Measurements from ENCODE around the gene DHRS7C. TPM values are rescaled to one million over a fixed set of nuclear protein-coding genes. Genes with fewer than 3 reads are reported as not detected.

DHRS7C gene, protein sequence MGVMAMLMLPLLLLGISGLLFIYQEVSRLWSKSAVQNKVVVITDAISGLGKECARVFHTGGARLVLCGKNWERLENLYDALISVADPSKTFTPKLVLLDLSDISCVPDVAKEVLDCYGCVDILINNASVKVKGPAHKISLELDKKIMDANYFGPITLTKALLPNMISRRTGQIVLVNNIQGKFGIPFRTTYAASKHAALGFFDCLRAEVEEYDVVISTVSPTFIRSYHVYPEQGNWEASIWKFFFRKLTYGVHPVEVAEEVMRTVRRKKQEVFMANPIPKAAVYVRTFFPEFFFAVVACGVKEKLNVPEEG
- not detected for total RNA-seq

DNA sequence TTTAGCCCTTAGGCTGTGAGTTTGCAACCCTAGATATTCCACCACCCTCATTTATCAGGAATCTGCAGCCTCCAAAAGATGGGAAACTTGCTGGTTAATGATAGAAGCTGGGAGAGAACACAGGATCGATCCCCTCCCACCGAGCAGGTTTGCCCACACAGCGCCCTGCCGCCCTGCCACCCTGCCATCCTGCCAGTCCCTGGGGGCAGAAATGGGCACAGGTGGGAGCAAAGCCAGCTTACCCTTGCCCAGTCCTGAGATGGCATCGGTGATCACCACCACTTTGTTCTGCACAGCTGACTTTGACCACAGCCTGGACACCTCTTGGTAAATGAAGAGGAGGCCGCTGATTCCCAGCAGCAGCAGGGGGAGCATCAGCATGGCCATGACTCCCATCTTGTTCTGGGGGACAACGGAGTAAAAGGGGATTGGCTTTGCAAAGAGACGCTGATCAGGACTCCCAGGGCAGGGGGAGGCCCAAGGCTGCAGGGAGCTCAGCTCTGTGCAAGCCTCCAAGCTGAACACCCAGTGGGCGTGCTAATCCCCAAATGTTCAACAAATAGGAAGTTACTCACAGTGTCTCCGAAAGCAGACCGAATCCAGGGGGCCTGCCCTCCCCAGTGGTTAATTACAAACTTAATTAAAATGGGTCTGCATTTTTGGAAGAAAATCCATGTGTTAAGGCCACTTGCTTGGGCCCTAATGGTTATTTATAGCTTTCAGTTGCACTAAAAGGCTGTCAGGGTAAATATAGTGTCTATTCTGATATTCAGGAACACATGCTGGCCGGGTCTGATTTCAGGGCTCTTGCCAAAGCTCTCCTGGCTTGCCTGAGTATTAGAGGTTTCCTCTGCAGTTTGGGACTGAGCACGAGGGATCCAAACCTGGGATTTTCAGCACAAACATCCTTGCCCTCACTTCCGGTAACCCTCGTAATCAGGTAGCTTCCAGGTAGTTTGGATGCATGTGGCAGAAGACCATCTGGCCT is at the start of gene DHRS7C:
Gene DHRS7C (minus strand): TSS at position 704 of the 988 bp plus-strand sequence. CDS start 308 bp downstream, at position 396.
- no peak for ATAC-seq
- Mint-ChIP-seq H3K27ac (no peak within 1 kb of the TSS), H3K9me3 (ENCODE audit: low read depth) (no peaks in the 10 kb centered on the region), H3K4me3 (no peak within 1 kb of the TSS), H3K4me1 (no peaks in the 10 kb centered on the region), H3K27me3 (no peaks in the 10 kb centered on the region), H3K36me3 (no peaks in the 10 kb centered on the region)
- DNase-seq = no peak
- CTCF ChIA-PET = interaction anchor here (0.6 to 1.2 kb wide), 2 partner anchors 23 to 814 kb away, joined by 3 read pairs; no protein-coding TSS in a partner anchor

DNA sequence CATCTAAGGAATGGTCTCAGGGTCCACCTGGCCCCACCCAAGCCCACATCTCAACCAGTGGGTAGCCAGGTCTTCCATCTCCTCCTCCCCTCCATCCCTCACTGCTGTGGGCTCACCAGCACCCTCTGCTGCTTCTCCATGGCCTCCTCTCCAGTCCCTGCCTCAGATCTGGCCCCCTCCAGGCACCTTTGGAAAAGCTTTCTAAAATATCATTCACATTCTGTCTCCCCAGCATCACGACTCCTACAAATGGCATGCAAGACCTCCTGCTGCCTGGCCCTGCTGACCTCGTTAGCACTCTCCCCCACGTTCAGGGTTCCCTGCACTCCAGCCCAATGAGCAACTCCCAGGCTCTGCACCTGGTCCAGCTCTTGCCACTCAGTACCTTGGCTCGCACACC is 48.0 kb upstream of the DHRS7C start:
- H3K4me1 Mint-ChIP-seq = no peaks in the 10 kb centered on the region
- no peaks in the 10 kb centered on the region for H3K36me3 Mint-ChIP-seq
- H3K4me3 Mint-ChIP-seq = no peak overlapping the region
- DNase-seq (no peak), ATAC-seq (no peak)
- no peak overlapping the region for H3K27ac Mint-ChIP-seq
- CTCF ChIA-PET = no interaction called here
- H3K9me3 Mint-ChIP-seq (ENCODE audit: low read depth) = no peaks in the 10 kb centered on the region
- no peaks in the 10 kb centered on the region for H3K27me3 Mint-ChIP-seq

DNA sequence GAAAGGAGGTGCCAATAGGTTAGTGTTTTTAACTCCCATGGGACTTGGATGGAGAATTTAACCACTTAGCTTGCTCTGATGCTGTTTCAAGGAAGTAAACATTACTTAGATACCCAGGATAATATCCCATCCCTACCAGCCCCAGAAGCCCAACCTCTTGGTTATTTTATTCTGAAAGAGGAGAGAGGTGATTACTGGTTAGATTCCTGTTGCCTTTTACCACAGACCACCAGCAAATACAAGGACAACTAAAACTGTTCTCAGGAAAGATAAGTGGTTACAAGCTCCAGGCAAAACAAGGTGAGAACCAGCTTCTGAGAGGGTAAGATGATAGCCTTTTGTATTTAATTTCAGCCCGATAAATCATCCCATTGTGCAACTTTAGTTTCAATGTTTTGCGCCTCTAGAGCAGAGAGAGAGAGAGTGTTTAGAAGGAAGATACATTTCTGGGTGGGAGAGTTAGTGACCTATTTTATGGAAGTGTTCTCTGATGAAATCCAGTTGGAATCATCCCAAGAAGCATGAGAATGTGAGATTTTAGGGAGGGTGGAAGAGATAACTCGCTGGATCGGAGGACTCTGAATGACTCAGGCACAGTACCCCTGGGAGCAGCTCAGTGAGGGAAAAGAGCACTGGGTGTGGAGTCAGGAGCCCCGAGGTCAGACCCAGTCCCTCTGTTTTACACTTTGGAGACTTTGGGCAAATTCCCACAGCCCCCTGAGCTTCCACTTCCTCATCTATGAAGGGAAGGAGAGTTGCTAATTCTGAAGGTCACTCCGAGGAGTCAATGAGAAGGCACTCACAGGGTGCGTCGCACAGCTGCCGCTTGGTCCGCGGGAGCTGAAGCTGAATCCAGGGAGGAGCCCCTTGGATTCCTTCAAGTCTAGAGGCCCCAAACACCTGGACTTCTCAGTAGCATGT is 46.4 kb upstream of the DHRS7C start:
- no peak for DNase-seq
- H3K4me1 Mint-ChIP-seq = no peaks in the 10 kb centered on the region
- no peak overlapping the region for H3K27ac Mint-ChIP-seq
- no peaks in the 10 kb centered on the region for H3K9me3 Mint-ChIP-seq (ENCODE audit: low read depth)
- H3K36me3 Mint-ChIP-seq = no peaks in the 10 kb centered on the region
- no peak overlapping the region for H3K4me3 Mint-ChIP-seq
- no peak for ATAC-seq
- H3K27me3 Mint-ChIP-seq = no peaks in the 10 kb centered on the region
- CTCF ChIA-PET = no interaction called here

DNA sequence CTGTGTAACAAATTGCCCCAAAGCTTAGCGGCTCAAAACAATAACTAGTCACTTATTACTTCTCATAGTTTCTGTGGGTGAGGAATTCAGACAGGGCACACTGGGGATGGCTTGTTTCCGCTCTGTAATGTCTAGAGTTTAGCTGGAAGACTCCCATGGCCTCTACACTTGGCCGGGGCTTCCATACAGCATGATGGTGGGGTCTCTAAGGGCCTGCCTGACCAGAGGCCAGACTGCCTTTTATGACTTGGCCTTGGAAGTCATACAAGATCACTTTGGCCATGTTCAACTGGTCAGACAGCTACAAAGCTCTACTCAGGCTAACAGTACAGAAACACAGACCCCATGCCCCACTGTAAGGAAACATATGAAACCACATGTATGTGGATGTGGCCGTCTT is 42.5 kb upstream of the DHRS7C start:
- ATAC-seq (no peak), DNase-seq (no peak)
- Mint-ChIP-seq H3K27ac (no peak overlapping the region), H3K9me3 (ENCODE audit: low read depth) (no peaks in the 10 kb centered on the region), H3K4me1 (no peaks in the 10 kb centered on the region), H3K36me3 (no peaks in the 10 kb centered on the region), H3K4me3 (no peak overlapping the region), H3K27me3 (peaks cover 3% of the 10 kb centered on the region)
- CTCF ChIA-PET = no interaction called here

DNA sequence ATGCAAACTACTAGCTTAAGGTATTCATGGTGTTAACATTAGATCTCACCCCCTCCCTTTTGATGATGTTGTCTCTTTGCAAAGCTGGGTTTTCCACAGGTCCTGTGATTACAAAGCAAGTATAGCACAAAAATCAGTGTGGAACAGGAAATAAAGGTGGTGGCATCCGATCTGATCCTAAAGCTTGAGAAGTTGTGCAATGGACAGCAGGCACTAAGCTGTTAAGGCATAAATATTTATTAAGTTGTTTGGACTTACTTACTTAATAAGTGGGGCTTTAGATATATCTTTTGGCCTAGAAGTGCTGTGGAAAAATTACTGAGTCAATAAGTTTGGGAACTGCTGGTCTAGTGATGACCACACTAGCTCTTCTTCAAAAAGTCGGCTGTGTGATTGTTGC is 39.3 kb upstream of the DHRS7C start:
- Mint-ChIP-seq H3K27ac (no peak overlapping the region), H3K27me3 (peaks cover 3% of the 10 kb centered on the region), H3K36me3 (no peaks in the 10 kb centered on the region), H3K4me1 (no peaks in the 10 kb centered on the region), H3K9me3 (ENCODE audit: low read depth) (no peaks in the 10 kb centered on the region), H3K4me3 (no peak overlapping the region)
- CTCF ChIA-PET = no interaction called here
- DNase-seq = no peak
- ATAC-seq = no peak

DNA sequence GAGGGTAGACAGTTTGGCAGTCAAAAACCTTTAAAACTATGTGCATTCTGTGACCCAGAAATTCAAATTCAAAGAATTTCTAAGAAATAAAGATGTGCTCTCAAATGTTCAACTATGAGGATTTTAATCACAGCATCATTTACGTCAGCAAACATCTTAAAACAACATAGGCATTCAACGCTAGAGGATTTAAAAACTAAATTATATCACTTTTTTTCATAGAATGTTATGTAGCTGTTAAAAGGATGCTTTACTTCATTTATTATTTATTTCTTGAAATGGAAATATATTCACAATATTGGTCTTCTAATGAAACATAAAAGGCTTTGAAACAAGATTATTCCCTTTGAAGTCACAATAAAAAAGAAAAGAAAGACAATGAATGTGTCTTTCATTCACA is 38.0 kb upstream of the DHRS7C start:
- CTCF ChIA-PET = no interaction called here
- ATAC-seq (no peak), DNase-seq (no peak)
- no peaks in the 10 kb centered on the region for H3K36me3 Mint-ChIP-seq
- H3K27me3 Mint-ChIP-seq = peaks cover 3% of the 10 kb centered on the region
- no peaks in the 10 kb centered on the region for H3K4me1 Mint-ChIP-seq
- no peak overlapping the region for H3K4me3 Mint-ChIP-seq
- H3K9me3 Mint-ChIP-seq (ENCODE audit: low read depth) = no peaks in the 10 kb centered on the region
- H3K27ac Mint-ChIP-seq = no peak overlapping the region

DNA sequence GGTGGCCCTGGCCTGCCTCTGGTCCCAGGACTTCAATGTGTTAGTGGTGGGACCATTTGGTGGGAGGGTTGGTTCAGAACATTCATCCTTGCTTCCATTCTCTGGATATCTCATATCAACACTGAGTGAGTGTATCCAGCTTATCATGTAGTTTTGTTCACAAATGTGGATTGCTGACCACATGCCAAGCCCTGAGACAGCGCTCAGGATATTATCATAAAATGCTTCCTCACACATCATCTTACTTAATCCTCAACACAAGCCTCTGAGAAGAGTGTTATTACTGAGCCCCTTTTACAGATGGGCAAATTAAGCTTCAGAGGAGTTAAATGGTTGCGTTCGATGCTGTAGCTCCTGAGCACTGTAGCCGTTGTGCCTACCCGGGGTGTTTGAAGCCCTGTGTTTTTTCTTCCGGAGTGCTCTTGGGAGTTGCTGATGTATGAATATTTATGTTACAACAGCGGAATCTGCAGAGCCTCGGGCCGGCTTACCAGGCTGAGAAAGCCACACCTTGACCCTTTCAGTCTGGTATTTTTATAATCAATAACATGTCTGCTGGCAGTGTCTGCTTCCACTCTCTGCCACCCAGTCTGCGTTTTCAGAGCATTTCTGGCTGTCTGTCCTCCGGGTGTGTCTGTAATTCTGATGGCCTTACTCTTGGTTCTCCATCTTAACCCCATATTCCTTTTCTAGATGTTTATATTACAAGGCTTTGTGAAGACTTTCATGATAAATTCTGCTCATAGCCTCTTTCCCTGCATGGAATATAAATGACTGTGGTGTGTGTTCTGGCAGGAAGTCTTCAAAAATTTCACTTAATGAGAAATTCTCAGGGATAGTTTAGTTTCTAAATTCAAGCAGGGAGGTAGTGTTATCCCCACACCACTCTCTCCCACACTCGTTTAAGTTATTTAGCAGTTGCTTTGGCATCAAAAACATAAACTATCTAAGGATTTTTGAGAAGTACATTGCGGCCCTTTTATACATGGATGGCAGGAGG is 37.2 kb upstream of the DHRS7C start:
- H3K4me1 Mint-ChIP-seq = no peaks in the 10 kb centered on the region
- H3K9me3 Mint-ChIP-seq (ENCODE audit: low read depth) = no peaks in the 10 kb centered on the region
- DNase-seq = no peak
- ATAC-seq = no peak
- peaks cover 3% of the 10 kb centered on the region for H3K27me3 Mint-ChIP-seq
- no peak overlapping the region for H3K27ac Mint-ChIP-seq
- CTCF ChIA-PET = no interaction called here
- H3K36me3 Mint-ChIP-seq = no peaks in the 10 kb centered on the region
- H3K4me3 Mint-ChIP-seq = no peak overlapping the region

DNA sequence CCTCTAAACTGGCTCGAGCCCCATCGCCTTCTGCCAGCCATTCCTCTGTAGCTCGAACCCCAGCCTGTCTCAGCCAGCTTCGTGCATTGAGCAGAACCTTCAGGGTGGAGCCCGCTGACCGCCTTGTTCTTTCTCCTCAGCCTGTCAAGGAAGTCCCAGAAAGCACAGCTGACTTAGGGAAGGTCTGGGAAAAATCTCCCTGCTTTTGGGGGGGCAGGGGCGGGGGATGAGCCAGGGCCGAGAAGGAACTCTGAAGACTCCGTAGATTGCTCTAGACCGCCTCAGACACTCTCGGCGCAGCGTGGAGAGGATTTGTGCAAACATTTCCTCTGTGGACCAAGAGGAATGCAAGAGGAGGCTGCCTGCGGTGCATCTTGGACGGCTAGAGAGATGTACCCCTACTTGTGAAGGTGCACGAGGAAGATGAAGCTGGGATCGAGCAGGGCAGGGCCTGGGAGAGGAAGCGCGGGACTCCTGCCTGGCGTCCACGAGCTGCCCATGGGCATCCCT is 34.3 kb upstream of the DHRS7C start, which contains the start of gene GLP2R:
Gene GLP2R (plus strand): TSS at position 284 of the 510 bp plus-strand sequence. CDS start 140 bp downstream, at position 424.
- Mint-ChIP-seq H3K9me3 (ENCODE audit: low read depth) (peaks cover 3% of the 10 kb centered on the region), H3K4me3 (no peak within 1 kb of the TSS), H3K27me3 (peaks cover 3% of the 10 kb centered on the region), H3K27ac (no peak within 1 kb of the TSS), H3K4me1 (no peaks in the 10 kb centered on the region), H3K36me3 (no peaks in the 10 kb centered on the region)
- no peak for DNase-seq
- no peak for ATAC-seq
- CTCF ChIA-PET = no interaction called here

DNA sequence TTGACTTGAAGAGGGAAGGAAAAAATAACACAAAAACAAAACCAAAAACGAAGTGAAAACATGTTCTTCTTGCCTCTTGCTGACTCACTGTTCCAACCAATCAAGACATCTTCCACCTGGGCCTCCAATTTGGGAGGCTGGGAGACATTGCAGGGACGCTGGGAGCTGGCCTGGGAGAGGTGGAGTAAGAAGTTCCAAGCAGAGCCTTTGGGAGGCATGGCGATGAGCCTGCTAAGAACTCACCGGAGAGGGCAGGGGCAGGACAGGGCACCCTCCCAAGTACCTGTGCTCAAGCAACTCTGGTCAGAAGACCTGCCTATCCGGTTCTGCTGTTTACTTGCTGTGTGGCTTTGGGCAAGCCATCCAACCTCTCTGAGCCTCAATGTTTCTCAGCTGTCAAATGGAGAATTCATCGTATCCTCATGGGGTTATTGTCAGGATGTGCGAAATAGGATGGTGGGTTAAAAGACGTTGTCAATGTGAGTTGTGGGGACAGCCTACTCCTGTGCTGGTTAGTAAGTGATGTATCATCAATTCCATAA is 33.5 kb upstream of the DHRS7C start:
- H3K27ac Mint-ChIP-seq = no peak overlapping the region
- peaks cover under 1% of the 10 kb centered on the region for H3K27me3 Mint-ChIP-seq
- no peak overlapping the region for H3K4me3 Mint-ChIP-seq
- no peaks in the 10 kb centered on the region for H3K36me3 Mint-ChIP-seq
- CTCF ChIA-PET = no interaction called here
- ATAC-seq (no peak), DNase-seq (no peak)
- peaks cover 3% of the 10 kb centered on the region for H3K9me3 Mint-ChIP-seq (ENCODE audit: low read depth)
- no peaks in the 10 kb centered on the region for H3K4me1 Mint-ChIP-seq

DNA sequence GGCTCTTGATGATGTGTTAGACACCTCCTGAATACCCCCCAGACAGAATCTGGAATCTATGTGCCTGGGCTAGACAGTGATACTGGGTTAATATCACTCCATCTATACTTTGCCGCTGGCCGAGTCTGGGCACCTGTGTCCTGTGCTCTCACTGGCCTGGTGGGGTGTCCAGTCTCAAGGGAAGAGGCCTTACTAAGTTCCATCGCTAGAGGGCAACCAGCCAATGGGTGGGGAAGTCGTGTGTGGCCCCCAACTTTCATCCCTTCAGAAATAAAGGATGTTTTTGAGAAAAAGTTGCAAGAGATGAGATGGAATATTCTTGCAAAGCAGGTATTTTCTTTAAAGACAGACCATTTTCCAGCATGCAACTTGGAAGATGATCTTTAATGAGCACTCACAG is 32.7 kb upstream of the DHRS7C start:
- no peaks in the 10 kb centered on the region for H3K4me1 Mint-ChIP-seq
- no peak overlapping the region for H3K4me3 Mint-ChIP-seq
- no peaks in the 10 kb centered on the region for H3K27me3 Mint-ChIP-seq
- peaks cover 3% of the 10 kb centered on the region for H3K9me3 Mint-ChIP-seq (ENCODE audit: low read depth)
- ATAC-seq (no peak), DNase-seq (no peak)
- H3K36me3 Mint-ChIP-seq = no peaks in the 10 kb centered on the region
- no peak overlapping the region for H3K27ac Mint-ChIP-seq
- CTCF ChIA-PET = no interaction called here

DNA sequence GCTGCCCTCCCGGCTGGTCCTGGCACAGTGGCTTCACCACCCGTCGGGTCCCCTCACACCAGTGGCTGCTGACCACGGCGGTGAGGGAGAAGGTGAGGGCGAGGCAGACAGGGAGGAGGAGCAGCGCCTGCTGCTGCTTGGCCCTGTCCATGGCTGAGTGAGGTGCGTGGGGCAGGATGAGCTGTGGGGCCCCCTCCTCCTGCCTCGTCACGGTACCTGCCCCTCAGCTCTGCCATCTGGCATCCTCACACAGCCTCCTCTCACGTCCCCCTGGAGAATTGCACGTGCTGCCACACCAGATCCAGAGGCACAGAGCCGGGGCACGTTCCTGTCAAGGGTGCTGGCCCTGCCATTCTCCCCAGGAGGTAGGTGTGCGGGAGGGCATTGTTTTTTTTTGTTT is 30.5 kb upstream of the DHRS7C start, which contains the start of gene GSG1L2:
Gene GSG1L2 (minus strand): TSS at position 159 of the 400 bp plus-strand sequence. CDS start 8 bp downstream, at position 151.
- ATAC-seq (no peak), DNase-seq (no peak)
- no peak within 1 kb of the TSS for H3K27ac Mint-ChIP-seq
- no peaks in the 10 kb centered on the region for H3K36me3 Mint-ChIP-seq
- CTCF ChIA-PET = no interaction called here
- H3K27me3 Mint-ChIP-seq = no peaks in the 10 kb centered on the region
- H3K4me1 Mint-ChIP-seq = no peaks in the 10 kb centered on the region
- H3K4me3 Mint-ChIP-seq = no peak within 1 kb of the TSS
- peaks cover 3% of the 10 kb centered on the region for H3K9me3 Mint-ChIP-seq (ENCODE audit: low read depth)

DNA sequence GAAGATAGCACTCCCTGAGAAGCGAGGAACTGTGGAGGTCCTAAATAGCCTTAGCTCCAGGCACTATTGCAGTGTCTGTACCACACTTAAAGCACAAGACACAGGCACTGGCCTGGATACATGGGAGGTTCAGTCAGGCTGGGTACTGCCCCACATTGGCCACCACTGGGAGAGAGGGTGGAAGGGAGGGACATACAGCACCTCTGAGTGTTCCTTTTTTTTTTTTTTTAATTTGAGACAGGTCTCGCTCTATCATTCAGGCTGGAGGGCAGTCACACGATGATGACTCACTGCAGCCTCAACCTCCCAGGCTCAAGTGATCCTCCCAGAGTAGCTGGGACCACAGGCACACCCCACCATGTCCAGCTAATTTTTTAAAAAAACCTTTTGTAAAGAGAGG is 29.1 kb upstream of the DHRS7C start:
- Mint-ChIP-seq H3K4me1 (no peaks in the 10 kb centered on the region), H3K27me3 (no peaks in the 10 kb centered on the region)

More for the DNA sequence above, 29.1 kb upstream of the DHRS7C start:
- CTCF ChIA-PET = no interaction called here
- peaks cover 10% of the 10 kb centered on the region for H3K9me3 Mint-ChIP-seq (ENCODE audit: low read depth)
- DNase-seq (no peak), ATAC-seq (no peak)
- H3K36me3 Mint-ChIP-seq = no peaks in the 10 kb centered on the region
- H3K4me3 Mint-ChIP-seq = no peak overlapping the region
- H3K27ac Mint-ChIP-seq = no peak overlapping the region
